Measurements from ENCODE around the gene GMCL2.
A peak's percentile ranks its signal among the peaks of the same experiment; 100 is the strongest.

- no peak for TF ChIP-seq COPS2 (conservative IDR thresholded peaks at IDR 0.05)
- TF ChIP-seq OTX1 (CRISPR knock-in tag; IDR thresholded peaks at IDR 0.05), result no peak
- no peak for TF ChIP-seq PTBP1 (IDR thresholded peaks at IDR 0.05; ENCODE audit: low read depth, low read length)
- no peak for TF ChIP-seq CBFA2T3 (IDR thresholded peaks at IDR 0.05)
- no peak for TF ChIP-seq TAF7 (tag; IDR thresholded peaks at IDR 0.05)
- TF ChIP-seq POLR2A (conservative IDR thresholded peaks at IDR 0.05), result peak; percentile 56
- no peak for TF ChIP-seq CTCF (IDR thresholded peaks at IDR 0.05 in 2 of 3, conservative IDR thresholded peaks at IDR 0.05 in 1 of 3; ENCODE audit: insufficient read depth in 2 of 3, low read depth in 1 of 3, low read length in 3 of 3)
- no peak for TF ChIP-seq RFX5 (IDR thresholded peaks at IDR 0.05; ENCODE audit: low read depth, low read length)
- TF ChIP-seq SREBF2 (CRISPR knock-in tag; IDR thresholded peaks at IDR 0.05), result no peak
- no peak for TF ChIP-seq CHD1 (IDR thresholded peaks at IDR 0.05; ENCODE audit: low read length)
- TF ChIP-seq, protein P1, sequence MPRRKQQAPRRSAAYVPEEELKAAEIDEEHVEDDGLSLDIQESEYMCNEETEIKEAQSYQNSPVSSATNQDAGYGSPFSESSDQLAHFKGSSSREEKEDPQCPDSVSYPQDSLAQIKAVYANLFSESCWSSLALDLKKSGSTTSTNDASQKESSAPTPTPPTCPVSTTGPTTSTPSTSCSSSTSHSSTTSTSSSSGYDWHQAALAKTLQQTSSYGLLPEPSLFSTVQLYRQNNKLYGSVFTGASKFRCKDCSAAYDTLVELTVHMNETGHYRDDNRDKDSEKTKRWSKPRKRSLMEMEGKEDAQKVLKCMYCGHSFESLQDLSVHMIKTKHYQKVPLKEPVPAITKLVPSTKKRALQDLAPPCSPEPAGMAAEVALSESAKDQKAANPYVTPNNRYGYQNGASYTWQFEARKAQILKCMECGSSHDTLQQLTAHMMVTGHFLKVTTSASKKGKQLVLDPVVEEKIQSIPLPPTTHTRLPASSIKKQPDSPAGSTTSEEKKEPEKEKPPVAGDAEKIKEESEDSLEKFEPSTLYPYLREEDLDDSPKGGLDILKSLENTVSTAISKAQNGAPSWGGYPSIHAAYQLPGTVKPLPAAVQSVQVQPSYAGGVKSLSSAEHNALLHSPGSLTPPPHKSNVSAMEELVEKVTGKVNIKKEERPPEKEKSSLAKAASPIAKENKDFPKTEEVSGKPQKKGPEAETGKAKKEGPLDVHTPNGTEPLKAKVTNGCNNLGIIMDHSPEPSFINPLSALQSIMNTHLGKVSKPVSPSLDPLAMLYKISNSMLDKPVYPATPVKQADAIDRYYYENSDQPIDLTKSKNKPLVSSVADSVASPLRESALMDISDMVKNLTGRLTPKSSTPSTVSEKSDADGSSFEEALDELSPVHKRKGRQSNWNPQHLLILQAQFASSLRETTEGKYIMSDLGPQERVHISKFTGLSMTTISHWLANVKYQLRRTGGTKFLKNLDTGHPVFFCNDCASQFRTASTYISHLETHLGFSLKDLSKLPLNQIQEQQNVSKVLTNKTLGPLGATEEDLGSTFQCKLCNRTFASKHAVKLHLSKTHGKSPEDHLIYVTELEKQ (CRISPR knock-in tag; IDR thresholded peaks at IDR 0.05), result no peak
- no peak for TF ChIP-seq KAT7 (CRISPR knock-in tag; IDR thresholded peaks at IDR 0.05; ENCODE audit: borderline replicate concordance)
- TF ChIP-seq FIP1L1 (IDR thresholded peaks at IDR 0.05; ENCODE audit: low read depth, low read length, poor library complexity, severe bottlenecking), result no peak
Observed at GRCh38 chr5:178149199-178149932, 37.8 kb downstream of the GMCL2 start.

All from K562 (cell line).